ENCODE results near the gene RLF. TPM values are rescaled to one million over a fixed set of nuclear protein-coding genes. Genes with fewer than 3 reads are reported as not detected.

The RLF gene
- total and polyA plus RNA-seq, 2 donors from 2014 or later = 3.5 to 15.8 TPM

- H3K4me3 ChIP-seq (ENCODE audit: low read length in 3 of 3) = no peak overlapping the region
- H3K36me3 ChIP-seq (ENCODE audit: control insufficient read depth in 2 of 3, insufficient read depth in 3 of 3, low read length in 3 of 3) = peaks cover 6 to 31% (median 9%) of the 10 kb centered on the region in 3 donors
- intact Hi-C loops (cut with DNase I) = no loop called here
- H3K9ac ChIP-seq (ENCODE audit: low read length in 3 of 3) = no peak overlapping the region
- H3K27ac ChIP-seq (ENCODE audit: low read depth in 2 of 2, low read length in 2 of 2) = peak overlapping the region; percentile 9 to 36
- H3K4me1 ChIP-seq (ENCODE audit: control insufficient read depth in 2 of 3, insufficient read depth in 2 of 3, low read depth in 1 of 3, low read length in 3 of 3) = peaks cover 0 to 6% (median 4%) of the 10 kb centered on the region in 3 donors
- H3K9me3 ChIP-seq (ENCODE audit: control insufficient read depth in 2 of 3, insufficient read depth in 1 of 3, low read length in 3 of 3) = no peaks in the 10 kb centered on the region
- H3K27me3 ChIP-seq (ENCODE audit: control insufficient read depth, insufficient read depth, low read length) = no peaks in the 10 kb centered on the region
- FAIRE-seq (peak; percentile 44), DNase-seq (no peak)
- no peak for TF ChIP-seq CTCF (IDR thresholded peaks at IDR 0.05; ENCODE audit: borderline replicate concordance, extremely low read depth, insufficient read depth)
Measured at GRCh38 chr1:40267767-40268187, 106.6 kb downstream of the RLF start.

GRCh38 chr1:40268211-40268610 lies 107.0 kb downstream of the RLF start:
- no peaks in the 10 kb centered on the region for H3K9me3 ChIP-seq (ENCODE audit: control insufficient read depth in 2 of 3, insufficient read depth in 1 of 3, low read length in 3 of 3)
- intact Hi-C loops (cut with DNase I) = no loop called here
- no peaks in the 10 kb centered on the region for H3K27me3 ChIP-seq (ENCODE audit: control insufficient read depth, insufficient read depth, low read length)
- H3K4me1 ChIP-seq (ENCODE audit: control insufficient read depth in 2 of 3, insufficient read depth in 2 of 3, low read depth in 1 of 3, low read length in 3 of 3) = peaks cover 0 to 6% (median under 1%) of the 10 kb centered on the region in 3 donors
- H3K9ac ChIP-seq (ENCODE audit: low read length in 3 of 3) = peak overlapping the region in 1 of 3 donors; percentile 35
- FAIRE-seq = no peak
- no peak for DNase-seq
- no peak for TF ChIP-seq CTCF (IDR thresholded peaks at IDR 0.05; ENCODE audit: borderline replicate concordance, extremely low read depth, insufficient read depth)
- H3K27ac ChIP-seq (ENCODE audit: low read depth in 2 of 2, low read length in 2 of 2) = peak overlapping the region; percentile 9 to 36
- H3K4me3 ChIP-seq (ENCODE audit: low read length in 3 of 3) = no peak overlapping the region
- H3K36me3 ChIP-seq (ENCODE audit: control insufficient read depth in 2 of 3, insufficient read depth in 3 of 3, low read length in 3 of 3) = peaks cover 3 to 26% (median 8%) of the 10 kb centered on the region in 3 donors

GRCh38 chr1:40270152-40270834 lies 109.1 kb downstream of the RLF start:
- no peak for DNase-seq
- intact Hi-C loops (cut with DNase I) = no loop called here
- Histone ChIP-seq H3K9me3 (ENCODE audit: control insufficient read depth in 2 of 3, insufficient read depth in 1 of 3, low read length in 3 of 3) (no peaks in the 10 kb centered on the region), H3K9ac (ENCODE audit: low read length in 3 of 3) (no peak overlapping the region), H3K27me3 (ENCODE audit: control insufficient read depth, insufficient read depth, low read length) (no peaks in the 10 kb centered on the region), H3K36me3 (ENCODE audit: control insufficient read depth in 2 of 3, insufficient read depth in 3 of 3, low read length in 3 of 3) (peaks cover 3 to 25% (median 8%) of the 10 kb centered on the region in 3 donors), H3K4me1 (ENCODE audit: control insufficient read depth in 2 of 3, insufficient read depth in 2 of 3, low read depth in 1 of 3, low read length in 3 of 3) (peaks cover 0 to 12% (median 4%) of the 10 kb centered on the region in 3 donors), H3K27ac (ENCODE audit: low read depth in 2 of 2, low read length in 2 of 2) (no peak overlapping the region), H3K4me3 (ENCODE audit: low read length in 3 of 3) (no peak overlapping the region)
- no peak for TF ChIP-seq CTCF (IDR thresholded peaks at IDR 0.05; ENCODE audit: borderline replicate concordance, extremely low read depth, insufficient read depth)
- FAIRE-seq = no peak
